Upper lobe of right lung (tissue), 1 donor: Measurements from ENCODE around the gene PRKAG3. TPM values are rescaled to one million over a fixed set of nuclear protein-coding genes. Genes with fewer than 3 reads are reported as not detected.

Source experiments
- ATAC-seq: fragments of 200-7000 bp; cut with Tn5 transposase; one replicate; pipeline ENCODE4 v1.9.1; 2020; ENCODE audit warnings: mild to moderate bottlenecking, moderate library complexity
- DNase-seq: peaks from one replicate; pipeline ENCODE4 v3.0.0-alpha.2; 2020
- H3K27ac ChIP-seq: fragments of 200-600 bp; one replicate; pipeline ENCODE4 v1.8.0; 2022
- H3K27me3 ChIP-seq: fragments of 200-600 bp; one replicate; pipeline ENCODE4 v1.8.0; 2022; ENCODE audit warnings: mild to moderate bottlenecking
- H3K36me3 ChIP-seq: fragments of 200-600 bp; one replicate; pipeline ENCODE4 v1.8.0; 2022
- H3K4me1 ChIP-seq: fragments of 200-600 bp; one replicate; pipeline ENCODE4 v1.8.0; 2022
- H3K4me3 ChIP-seq: fragments of 200-600 bp; one replicate; pipeline ENCODE4 v1.8.0; 2022; ENCODE audit warnings: mild to moderate bottlenecking
- H3K9me3 ChIP-seq: fragments of 200-600 bp; one replicate; pipeline ENCODE4 v1.8.0; 2022
- intact Hi-C: fragments of 100-400 bp; cut with DNase I; formaldehyde crosslinking; loops from one replicate; pipeline ENCODE4 v1.11.0; 2022
- total RNA-seq: library from RNA; stranded (reverse); fragmentation: NEBNext Ultra II Directional; extraction: Animal tissue kit (Norgen Biotek cat#: 25700); gene quantifications from one replicate; pipeline ENCODE4 v1.2.1, GENCODE V29; 2021
- TF ChIP-seq, protein P1 (sequence below): fragments of 200-600 bp; IDR thresholded peaks from one replicate; pipeline ENCODE4 v1.8.0; 2022; ENCODE audit warnings: antibody characterized with exemption
- donor health status: DM: no; HTN: yes; CAD: no; lungs with severe emphysema.

PRKAG3 gene
- total RNA-seq, 1 donor from 2014 or later: not detected

DNA sequence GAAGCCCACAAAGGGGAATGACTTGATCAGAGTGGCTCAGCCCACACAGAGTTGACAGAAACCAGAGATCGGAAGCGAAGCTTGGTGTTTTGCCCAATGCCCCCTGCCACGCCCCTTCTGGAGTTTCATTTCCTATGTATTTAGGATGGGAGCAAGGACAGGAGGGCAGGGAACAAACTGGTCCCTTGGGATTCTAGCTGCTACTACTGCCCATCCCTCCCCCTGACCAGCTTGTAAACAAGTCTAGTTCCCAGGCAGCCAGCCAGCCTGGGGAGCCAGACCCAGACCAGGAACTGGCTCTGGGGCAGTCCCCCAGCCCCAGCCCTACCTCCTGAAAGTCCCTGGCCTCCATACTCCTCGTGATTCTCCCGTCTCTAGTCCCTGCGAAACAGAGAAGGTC, 36.3 kb upstream of the PRKAG3 start:
- TF ChIP-seq, protein P1, sequence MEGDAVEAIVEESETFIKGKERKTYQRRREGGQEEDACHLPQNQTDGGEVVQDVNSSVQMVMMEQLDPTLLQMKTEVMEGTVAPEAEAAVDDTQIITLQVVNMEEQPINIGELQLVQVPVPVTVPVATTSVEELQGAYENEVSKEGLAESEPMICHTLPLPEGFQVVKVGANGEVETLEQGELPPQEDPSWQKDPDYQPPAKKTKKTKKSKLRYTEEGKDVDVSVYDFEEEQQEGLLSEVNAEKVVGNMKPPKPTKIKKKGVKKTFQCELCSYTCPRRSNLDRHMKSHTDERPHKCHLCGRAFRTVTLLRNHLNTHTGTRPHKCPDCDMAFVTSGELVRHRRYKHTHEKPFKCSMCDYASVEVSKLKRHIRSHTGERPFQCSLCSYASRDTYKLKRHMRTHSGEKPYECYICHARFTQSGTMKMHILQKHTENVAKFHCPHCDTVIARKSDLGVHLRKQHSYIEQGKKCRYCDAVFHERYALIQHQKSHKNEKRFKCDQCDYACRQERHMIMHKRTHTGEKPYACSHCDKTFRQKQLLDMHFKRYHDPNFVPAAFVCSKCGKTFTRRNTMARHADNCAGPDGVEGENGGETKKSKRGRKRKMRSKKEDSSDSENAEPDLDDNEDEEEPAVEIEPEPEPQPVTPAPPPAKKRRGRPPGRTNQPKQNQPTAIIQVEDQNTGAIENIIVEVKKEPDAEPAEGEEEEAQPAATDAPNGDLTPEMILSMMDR: no peak
- H3K27ac ChIP-seq: no peak overlapping the region
- H3K4me1 ChIP-seq: peaks cover 14% of the 10 kb centered on the region
- peaks cover 51% of the 10 kb centered on the region for H3K27me3 ChIP-seq
- intact Hi-C loops: no loop called here
- peak; percentile 8 for ATAC-seq
- H3K9me3 ChIP-seq: no peaks in the 10 kb centered on the region
- H3K36me3 ChIP-seq: no peaks in the 10 kb centered on the region
- no peak overlapping the region for H3K4me3 ChIP-seq
- DNase-seq: no peak

DNA sequence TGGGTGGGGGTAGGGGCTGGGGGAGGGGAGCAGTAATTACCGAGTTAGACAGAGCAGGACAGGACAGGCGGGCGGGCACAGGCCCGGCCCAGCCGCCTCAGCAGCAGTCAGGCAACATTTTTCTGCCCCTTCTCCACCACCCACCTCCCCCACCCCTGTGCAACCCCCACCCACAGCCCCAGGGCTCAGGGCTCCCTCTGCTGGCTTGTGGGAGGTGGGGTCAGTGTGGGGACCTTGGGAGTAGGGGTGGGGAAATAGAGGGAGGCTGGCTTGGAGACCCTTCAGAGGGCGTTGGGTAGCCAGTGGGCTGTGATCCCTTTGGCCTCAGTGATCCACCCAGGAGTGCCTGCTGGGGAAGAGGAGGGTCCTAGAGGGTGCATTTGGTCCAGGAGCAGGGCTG, 34.4 kb upstream of the PRKAG3 start:
- H3K27me3 ChIP-seq: peaks cover 51% of the 10 kb centered on the region
- no peak overlapping the region for H3K4me3 ChIP-seq
- DNase-seq (no peak), ATAC-seq (no peak)
- intact Hi-C loops: no loop called here
- no peak overlapping the region for H3K27ac ChIP-seq
- H3K36me3 ChIP-seq: no peaks in the 10 kb centered on the region
- TF ChIP-seq, protein P1: no peak
- no peaks in the 10 kb centered on the region for H3K9me3 ChIP-seq
- peaks cover 3% of the 10 kb centered on the region for H3K4me1 ChIP-seq

DNA sequence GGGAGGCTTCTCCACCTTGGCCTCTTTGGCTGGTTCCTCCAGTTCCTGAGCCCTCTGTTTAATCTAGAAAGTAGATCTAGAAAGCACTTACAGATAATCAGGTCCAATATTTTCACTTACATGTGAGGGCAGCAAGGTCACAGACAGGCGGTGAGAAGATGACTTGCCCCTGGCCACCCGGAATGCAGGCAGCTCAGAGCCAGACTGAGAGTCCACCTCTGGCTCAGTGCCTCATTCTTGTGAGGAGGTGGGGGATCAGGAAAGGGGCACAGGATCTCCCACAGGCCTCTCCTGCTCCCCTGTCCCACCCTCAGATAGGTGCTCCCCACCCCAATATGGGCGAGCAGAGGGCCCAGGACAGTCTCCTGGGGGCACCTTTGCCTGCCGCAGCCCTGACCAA, 33.8 kb upstream of the PRKAG3 start:
- no peak for ATAC-seq
- no peaks in the 10 kb centered on the region for H3K9me3 ChIP-seq
- H3K36me3 ChIP-seq: no peaks in the 10 kb centered on the region
- no peak overlapping the region for H3K4me3 ChIP-seq
- intact Hi-C loops: no loop called here
- TF ChIP-seq, protein P1: no peak
- no peak for DNase-seq
- peaks cover 52% of the 10 kb centered on the region for H3K27me3 ChIP-seq
- H3K27ac ChIP-seq: no peak overlapping the region
- H3K4me1 ChIP-seq: peaks cover 7% of the 10 kb centered on the region

DNA sequence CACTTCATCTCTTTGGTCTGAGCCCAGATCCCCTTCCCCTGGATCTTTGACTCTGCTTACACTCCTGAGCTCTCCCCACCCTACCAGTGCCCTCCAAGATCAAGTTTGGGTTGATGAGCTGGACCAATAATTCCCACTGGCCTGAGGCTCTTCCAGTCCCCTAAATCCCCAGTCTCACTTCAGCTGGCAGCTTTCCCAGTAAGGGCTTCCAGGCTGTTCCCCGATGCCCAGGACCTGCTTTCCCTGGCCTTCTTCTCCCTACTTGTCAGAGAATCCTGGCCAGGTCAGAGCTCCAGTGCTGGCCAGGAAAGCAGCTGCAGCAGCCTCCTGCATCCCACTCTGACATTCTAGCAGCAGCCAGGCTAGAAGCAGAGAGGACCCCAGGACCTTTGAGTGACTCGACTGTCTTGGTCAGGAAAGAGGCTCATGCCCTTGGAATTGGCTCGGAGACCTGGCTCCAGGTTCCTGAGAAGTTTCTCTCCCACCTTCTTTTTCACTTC, 31.5 kb upstream of the PRKAG3 start:
- Histone ChIP-seq H3K9me3 (no peaks in the 10 kb centered on the region), H3K27me3 (peaks cover 70% of the 10 kb centered on the region), H3K4me3 (no peak overlapping the region), H3K36me3 (no peaks in the 10 kb centered on the region), H3K27ac (no peak overlapping the region), H3K4me1 (peaks cover 13% of the 10 kb centered on the region)
- intact Hi-C loops: no loop called here
- TF ChIP-seq, protein P1: no peak
- ATAC-seq: no peak
- DNase-seq: peak; percentile 56

DNA sequence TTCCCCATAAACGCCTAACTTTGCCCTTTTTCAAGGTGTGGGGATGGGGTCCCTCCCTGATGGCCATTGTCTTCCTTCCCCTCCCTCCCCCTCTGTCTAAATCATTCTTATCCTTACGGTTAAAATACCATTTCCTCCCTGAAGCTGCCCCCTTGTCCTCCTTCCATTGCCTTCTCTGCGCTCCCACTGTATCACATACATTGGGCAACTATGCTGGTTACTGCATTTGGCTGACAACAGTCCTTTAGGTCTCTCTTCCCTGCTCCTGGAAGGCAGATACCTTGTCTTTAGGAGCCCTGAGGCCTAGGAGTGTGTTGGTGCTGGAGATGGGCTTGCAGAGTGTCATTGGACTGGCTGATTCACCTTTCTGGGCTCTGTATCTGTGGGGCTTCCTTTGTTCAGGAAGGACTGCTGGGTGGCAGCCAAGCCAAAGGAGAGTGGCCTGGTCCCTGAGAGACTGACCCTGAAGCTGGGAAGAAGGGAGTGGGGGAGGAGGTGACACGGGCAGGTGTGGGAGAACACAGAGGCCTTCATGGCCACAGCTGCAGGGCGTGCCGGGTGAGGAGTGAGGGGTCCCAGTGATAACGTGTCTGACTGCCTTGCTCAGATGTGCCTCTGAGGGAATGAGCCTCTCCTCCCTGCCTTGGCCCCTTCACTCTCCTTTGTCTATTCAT, 30.2 kb upstream of the PRKAG3 start:
- peaks cover 13% of the 10 kb centered on the region for H3K4me1 ChIP-seq
- intact Hi-C loops: no loop called here
- H3K9me3 ChIP-seq: no peaks in the 10 kb centered on the region
- H3K4me3 ChIP-seq: no peak overlapping the region
- DNase-seq: peak; percentile 45
- H3K27me3 ChIP-seq: peaks cover 77% of the 10 kb centered on the region
- no peaks in the 10 kb centered on the region for H3K36me3 ChIP-seq
- H3K27ac ChIP-seq: no peak overlapping the region
- no peak for ATAC-seq
- TF ChIP-seq, protein P1: no peak
